T-helper 1 cell treated with Interleukin-12 subunit alpha and Interleukin-12 subunit beta and Interleukin-4 antibody, amounts not matched to agents 30 μg/mL and 1 μg/mL, for 36 hours (primary cell): ENCODE results near the gene KRTAP4-7.
"Not testable (repeated sequence)": the region's sequence is repeated elsewhere in the genome, so short reads cannot be mapped to it uniquely, and the experiment has no call there.

Source experiments
- H3K27ac Mint-ChIP-seq: one replicate; pipeline ENCODE4 v1.8.0; 2021; ENCODE audit warnings: mild to moderate bottlenecking, mixed read lengths
- H3K27me3 Mint-ChIP-seq: one replicate; pipeline ENCODE4 v1.8.0; 2021; ENCODE audit warnings: low read depth, mixed read lengths
- H3K36me3 Mint-ChIP-seq: one replicate; pipeline ENCODE4 v1.8.0; 2021; ENCODE audit warnings: low read depth, mixed read lengths
- H3K4me1 Mint-ChIP-seq: one replicate; pipeline ENCODE4 v1.8.0; 2021; ENCODE audit warnings: low read depth, mixed read lengths
- H3K4me3 Mint-ChIP-seq: one replicate; pipeline ENCODE4 v1.8.0; 2021; ENCODE audit warnings: mild to moderate bottlenecking, moderate library complexity, mixed read lengths
- H3K9me3 Mint-ChIP-seq: one replicate; pipeline ENCODE4 v1.8.0; 2021; ENCODE audit warnings: mixed read lengths

The KRTAP4-7 gene

DNA sequence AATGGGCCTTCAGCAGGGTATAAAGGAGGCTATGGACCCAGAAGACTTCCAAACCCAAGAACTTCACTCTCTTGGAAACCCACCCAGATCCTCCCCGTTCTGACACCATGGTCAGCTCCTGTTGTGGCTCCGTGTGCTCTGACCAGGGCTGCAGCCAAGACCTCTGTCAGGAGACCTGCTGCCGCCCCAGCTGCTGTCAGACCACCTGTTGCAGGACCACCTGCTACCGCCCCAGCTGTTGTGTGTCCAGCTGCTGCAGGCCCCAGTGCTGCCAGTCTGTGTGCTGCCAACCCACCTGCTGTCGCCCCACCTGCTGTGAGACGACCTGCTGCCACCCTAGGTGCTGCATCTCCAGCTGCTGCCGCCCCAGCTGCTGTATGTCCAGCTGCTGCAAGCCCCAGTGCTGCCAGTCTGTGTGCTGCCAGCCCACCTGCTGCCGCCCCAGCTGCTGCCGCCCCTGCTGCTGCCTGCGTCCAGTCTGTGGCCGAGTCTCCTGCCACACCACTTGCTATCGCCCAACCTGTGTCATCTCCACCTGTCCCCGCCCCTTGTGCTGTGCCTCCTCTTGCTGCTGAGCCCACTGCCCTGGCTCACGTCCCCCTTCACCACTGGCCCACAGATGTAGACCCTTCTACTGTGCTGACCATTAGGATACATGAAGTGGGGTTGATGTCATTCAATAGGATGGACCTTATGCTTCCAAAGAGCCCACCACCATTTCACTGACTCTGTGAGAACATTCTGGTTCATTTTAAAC is at the start of gene KRTAP4-7:
TSS of gene KRTAP4-7 (plus strand) at position 51 of the 757 bp plus-strand sequence. CDS start at position 108, 57 bp downstream.
- not testable (repeated sequence) for H3K27me3 Mint-ChIP-seq, H3K27ac Mint-ChIP-seq, H3K9me3 Mint-ChIP-seq, H3K4me1 Mint-ChIP-seq, H3K4me3 Mint-ChIP-seq, H3K36me3 Mint-ChIP-seq

DNA sequence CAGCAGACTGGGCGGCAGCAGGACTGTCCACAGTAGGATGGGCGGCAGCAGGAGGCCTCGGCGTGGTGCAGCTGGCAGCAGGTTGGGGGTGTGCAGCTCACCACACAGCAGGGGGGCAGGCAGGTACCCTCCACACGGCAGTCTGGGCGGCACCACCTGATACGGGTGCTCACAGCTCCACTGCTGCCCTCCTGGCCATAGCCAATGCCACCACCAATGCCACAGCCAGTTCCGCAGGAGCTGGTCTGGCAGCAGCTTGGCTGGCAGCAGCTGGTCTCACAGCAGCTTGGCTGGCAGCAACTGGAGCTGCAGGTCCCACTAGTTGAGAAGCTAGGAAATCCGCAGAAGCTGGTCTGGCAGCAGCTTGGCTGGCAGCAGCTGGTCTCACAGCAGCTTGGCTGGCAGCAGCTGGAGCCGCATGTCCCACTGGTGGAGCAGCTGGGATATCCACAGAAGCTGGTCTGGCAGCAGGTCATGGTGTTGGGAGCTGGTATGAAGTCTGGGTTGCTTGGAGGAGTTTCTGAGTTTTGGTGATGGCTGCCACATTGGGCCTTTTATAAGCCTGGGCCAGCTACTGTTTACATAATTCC is 49.5 kb upstream of the KRTAP4-7 start, which contains the start of gene KRTAP1-3:
TSS of gene KRTAP1-3 (minus strand) at position 529 of the 590 bp plus-strand sequence. CDS start at position 476, 53 bp downstream.
- H3K36me3 Mint-ChIP-seq, H3K27ac Mint-ChIP-seq, H3K9me3 Mint-ChIP-seq, H3K4me1 Mint-ChIP-seq, H3K4me3 Mint-ChIP-seq: not testable (repeated sequence)
- H3K27me3 Mint-ChIP-seq = peaks cover 19% of the 10 kb centered on the region

DNA sequence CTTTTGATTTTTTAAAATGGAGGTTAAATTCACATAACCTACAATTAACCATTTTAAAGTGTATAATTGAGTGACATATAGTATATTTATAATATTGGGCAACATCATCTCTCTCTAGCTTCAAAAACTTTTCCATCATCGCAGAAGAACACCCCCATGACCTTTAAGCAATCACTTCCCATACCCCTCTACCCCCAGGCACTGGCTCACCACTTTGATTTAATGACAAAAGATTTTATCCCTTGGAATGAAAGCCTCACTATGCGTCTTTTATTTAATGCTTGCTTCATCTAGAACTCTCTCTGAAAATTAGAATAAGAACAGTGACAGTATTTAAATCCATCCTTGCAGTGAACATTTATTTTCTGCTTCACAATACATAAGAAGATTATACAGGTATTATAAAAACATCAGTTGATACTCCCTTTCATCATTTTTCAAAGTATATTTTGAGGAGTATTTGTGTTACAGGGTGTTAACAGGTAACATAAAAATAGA is 46.0 kb upstream of the KRTAP4-7 start:
- Mint-ChIP-seq H3K27me3 (peaks cover 11% of the 10 kb centered on the region), H3K27ac (no peak overlapping the region), H3K4me3 (no peak overlapping the region), H3K9me3 (no peaks in the 10 kb centered on the region), H3K36me3 (no peaks in the 10 kb centered on the region), H3K4me1 (no peaks in the 10 kb centered on the region)

DNA sequence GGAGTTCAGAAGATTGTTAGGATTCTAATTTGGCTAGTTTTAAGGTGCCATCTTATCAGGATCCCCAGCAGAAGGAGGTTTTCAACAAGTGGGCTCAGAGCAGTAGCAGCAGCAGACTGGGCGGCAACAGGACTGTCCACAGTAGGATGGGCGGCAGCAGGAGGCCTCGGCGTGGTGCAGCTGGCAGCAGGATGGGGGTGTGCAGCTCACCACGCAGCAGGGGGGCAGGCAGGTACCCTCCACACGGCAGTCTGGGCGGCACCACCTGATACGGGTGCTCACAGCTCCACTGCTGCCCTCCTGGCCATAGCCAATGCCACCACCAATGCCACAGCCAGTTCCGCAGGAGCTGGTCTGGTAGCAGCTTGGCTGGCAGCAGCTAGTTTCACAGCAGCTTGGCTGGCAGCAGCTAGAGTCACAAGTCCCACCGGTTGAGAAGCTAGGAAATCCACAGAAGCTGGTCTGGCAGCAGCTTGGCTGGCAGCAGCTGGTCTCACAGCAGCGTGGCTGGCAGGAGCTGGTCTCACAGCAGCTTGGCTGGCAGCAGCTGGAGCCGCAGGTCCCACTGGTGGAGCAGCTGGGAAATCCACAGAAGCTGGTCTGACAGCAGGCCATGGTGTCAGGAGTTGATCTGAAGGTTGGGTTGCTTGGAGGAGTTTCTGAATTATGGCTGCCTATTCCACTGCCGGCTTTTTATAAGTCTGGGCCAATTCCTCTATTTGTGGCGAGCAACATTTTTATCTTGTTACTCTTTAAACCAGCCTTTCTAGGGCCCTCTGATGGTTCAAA is 43.0 kb upstream of the KRTAP4-7 start, which contains the start of gene KRTAP1-1:
TSS of gene KRTAP1-1 (minus strand) at position 668 of the 789 bp plus-strand sequence. CDS start at position 615, 53 bp downstream.
- H3K27me3 Mint-ChIP-seq = peaks cover 14% of the 10 kb centered on the region
- not testable (repeated sequence) for H3K9me3 Mint-ChIP-seq, H3K27ac Mint-ChIP-seq, H3K4me1 Mint-ChIP-seq, H3K36me3 Mint-ChIP-seq, H3K4me3 Mint-ChIP-seq

GRCh38 chr17:41042953-41043352 is 41.0 kb upstream of the KRTAP4-7 start:
- Mint-ChIP-seq H3K27me3 (peaks cover 10% of the 10 kb centered on the region), H3K4me3 (no peak overlapping the region), H3K9me3 (no peaks in the 10 kb centered on the region), H3K36me3 (no peaks in the 10 kb centered on the region), H3K4me1 (no peaks in the 10 kb centered on the region), H3K27ac (no peak overlapping the region)

DNA sequence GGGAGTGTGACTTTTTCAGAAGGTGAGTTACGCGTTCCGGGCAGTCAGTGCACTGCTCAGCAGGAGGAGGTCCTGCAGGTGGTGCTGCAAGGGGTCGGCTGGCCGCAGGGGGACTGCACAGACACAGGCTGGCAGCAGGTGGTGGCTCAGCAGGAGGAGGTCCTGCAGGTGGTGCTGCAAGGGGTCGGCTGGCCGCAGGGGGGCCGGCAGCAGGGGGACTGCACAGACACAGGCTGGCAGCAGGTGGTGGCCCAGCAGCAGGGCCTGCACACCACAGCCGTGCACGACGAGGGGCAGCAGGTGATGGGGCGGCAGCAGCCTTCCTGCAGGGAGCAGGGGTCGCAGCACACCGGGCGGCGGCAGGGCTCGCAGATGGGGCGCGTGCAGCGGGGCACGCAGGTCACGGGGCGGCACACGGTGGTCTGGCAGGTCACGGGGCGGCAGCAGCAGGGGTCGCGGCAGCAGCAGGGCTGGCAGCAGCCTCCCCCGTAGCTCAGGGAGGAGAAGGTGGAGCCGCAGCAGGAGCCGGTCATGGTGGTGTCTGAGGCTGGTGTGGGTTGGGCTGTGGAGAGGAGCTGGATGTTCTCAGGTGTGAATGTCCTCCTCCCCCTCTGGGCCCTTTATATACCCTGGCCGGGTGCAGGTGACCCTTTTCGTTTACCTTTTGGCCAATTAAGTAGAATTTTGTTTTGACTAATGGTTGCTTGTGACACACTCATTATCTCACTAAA is 37.0 kb upstream of the KRTAP4-7 start, which contains the start of gene KRTAP2-1:
TSS of gene KRTAP2-1 (minus strand) at position 582 of the 731 bp plus-strand sequence. CDS start at position 533, 49 bp downstream.
- not testable (repeated sequence) for H3K9me3 Mint-ChIP-seq, H3K36me3 Mint-ChIP-seq, H3K27ac Mint-ChIP-seq, H3K4me1 Mint-ChIP-seq, H3K4me3 Mint-ChIP-seq
- H3K27me3 Mint-ChIP-seq = peaks cover 13% of the 10 kb centered on the region

- Mint-ChIP-seq H3K27ac (no peak overlapping the region), H3K4me3 (no peak overlapping the region), H3K4me1 (no peaks in the 10 kb centered on the region), H3K9me3 (no peaks in the 10 kb centered on the region), H3K36me3 (no peaks in the 10 kb centered on the region), H3K27me3 (peaks cover 19% of the 10 kb centered on the region)
These were observed 35.5 kb upstream of the KRTAP4-7 start for GRCh38 chr17:41048441-41048840.

- Mint-ChIP-seq H3K36me3 (no peaks in the 10 kb centered on the region), H3K27ac (no peak overlapping the region), H3K4me3 (no peak overlapping the region), H3K4me1 (no peaks in the 10 kb centered on the region), H3K9me3 (no peaks in the 10 kb centered on the region), H3K27me3 (peaks cover 23% of the 10 kb centered on the region)
These were observed 34.8 kb upstream of the KRTAP4-7 start for GRCh38 chr17:41049110-41049509.

GRCh38 chr17:41052566-41052965 is 31.4 kb upstream of the KRTAP4-7 start:
- H3K9me3 Mint-ChIP-seq = peaks cover 4% of the 10 kb centered on the region
- no peaks in the 10 kb centered on the region for H3K4me1 Mint-ChIP-seq
- H3K4me3 Mint-ChIP-seq = no peak overlapping the region
- H3K27me3 Mint-ChIP-seq = peaks cover 16% of the 10 kb centered on the region
- H3K36me3 Mint-ChIP-seq = no peaks in the 10 kb centered on the region
- H3K27ac Mint-ChIP-seq = no peak overlapping the region

- Mint-ChIP-seq H3K4me1 (no peaks in the 10 kb centered on the region), H3K4me3 (no peak overlapping the region), H3K27me3 (peaks cover 18% of the 10 kb centered on the region), H3K9me3 (peaks cover 6% of the 10 kb centered on the region), H3K27ac (no peak overlapping the region), H3K36me3 (no peaks in the 10 kb centered on the region)
These were observed 29.9 kb upstream of the KRTAP4-7 start for GRCh38 chr17:41054025-41054424.

- H3K4me3 Mint-ChIP-seq, H3K9me3 Mint-ChIP-seq, H3K27ac Mint-ChIP-seq, H3K36me3 Mint-ChIP-seq, H3K4me1 Mint-ChIP-seq: not testable (repeated sequence)
- peaks cover 23% of the 10 kb centered on the region for H3K27me3 Mint-ChIP-seq
These were observed 29.4 kb upstream of the KRTAP4-7 start for GRCh38 chr17:41054556-41054955.

GRCh38 chr17:41055130-41055529 is 28.8 kb upstream of the KRTAP4-7 start, which contains the start of gene KRTAP2-2:
TSS of gene KRTAP2-2 (minus strand) at chr17:41055230. CDS start at chr17:41055211, 19 bp downstream.
- H3K27me3 Mint-ChIP-seq = peaks cover 23% of the 10 kb centered on the region

GRCh38 chr17:41057547-41057946 is 26.4 kb upstream of the KRTAP4-7 start:
- Mint-ChIP-seq H3K9me3 (peaks cover 6% of the 10 kb centered on the region), H3K27me3 (peaks cover 40% of the 10 kb centered on the region), H3K4me3 (no peak overlapping the region), H3K36me3 (no peaks in the 10 kb centered on the region), H3K27ac (no peak overlapping the region), H3K4me1 (no peaks in the 10 kb centered on the region)

More at GRCh38 chr17:41055130-41055529, 28.8 kb upstream of the KRTAP4-7 start, which contains the start of gene KRTAP2-2:
- not testable (repeated sequence) for H3K36me3 Mint-ChIP-seq, H3K27ac Mint-ChIP-seq, H3K9me3 Mint-ChIP-seq, H3K4me3 Mint-ChIP-seq, H3K4me1 Mint-ChIP-seq

- H3K27me3 Mint-ChIP-seq = peaks cover 32% of the 10 kb centered on the region
- no peaks in the 10 kb centered on the region for H3K4me1 Mint-ChIP-seq
- H3K36me3 Mint-ChIP-seq = no peaks in the 10 kb centered on the region
- H3K4me3 Mint-ChIP-seq = no peak overlapping the region
- H3K9me3 Mint-ChIP-seq = peaks cover 6% of the 10 kb centered on the region
- H3K27ac Mint-ChIP-seq = no peak overlapping the region
These were observed 25.2 kb upstream of the KRTAP4-7 start for GRCh38 chr17:41058741-41059140.
